ENCODE measurements around the gene SLC25A29.

The SLC25A29 gene

DNA sequence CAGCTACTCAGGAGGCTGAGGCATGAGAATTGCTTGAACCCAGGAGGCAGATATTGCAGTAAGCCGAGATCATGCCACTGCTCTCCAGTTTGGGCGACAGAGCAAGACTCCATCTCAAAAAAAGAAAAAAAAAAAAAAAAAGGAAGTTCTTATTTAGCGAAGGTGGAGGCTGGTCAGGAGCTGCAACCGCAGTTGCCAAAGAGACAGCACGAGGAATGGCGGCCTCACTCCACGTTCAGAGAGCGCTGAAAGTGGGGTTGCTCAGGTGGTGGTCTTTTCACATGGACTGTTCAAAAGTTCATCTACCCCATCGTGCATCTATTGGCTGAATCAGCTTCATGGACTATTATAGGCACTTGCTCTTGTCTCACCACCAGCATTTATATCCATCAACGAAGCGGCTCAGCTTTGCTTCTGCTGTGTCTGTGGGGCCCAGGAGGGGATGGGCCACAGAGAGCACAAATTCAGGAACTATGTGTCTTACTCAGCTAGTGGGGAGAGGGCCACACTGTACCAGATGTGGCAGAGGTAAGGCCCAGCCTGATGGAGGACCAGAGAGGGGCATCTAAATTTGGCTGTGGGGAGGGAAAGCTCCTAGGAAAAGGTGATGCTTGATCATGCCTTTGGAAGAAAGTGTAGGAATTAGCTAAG is 44.2 kb upstream of the SLC25A29 start:
- TF ChIP-seq ZNF221 (tag by site-specific recombination; IDR thresholded peaks at IDR 0.05; ENCODE audit: borderline replicate concordance) (no peak), ZNF157 (tag by site-specific recombination; IDR thresholded peaks at IDR 0.05) (no peak), RBAK (tag by site-specific recombination; IDR thresholded peaks at IDR 0.05) (no peak), ZIC2 (tag by site-specific recombination; IDR thresholded peaks at IDR 0.05) (no peak), YY1 (tag by site-specific recombination; IDR thresholded peaks at IDR 0.05) (no peak), ZNF670 (tag by site-specific recombination; IDR thresholded peaks at IDR 0.05; ENCODE audit: low read depth) (no peak), ZBTB8A (tag by site-specific recombination; IDR thresholded peaks at IDR 0.05) (no peak), ZBTB44 (tag by site-specific recombination; IDR thresholded peaks at IDR 0.05) (no peak), ZNF529 (tag by site-specific recombination; IDR thresholded peaks at IDR 0.05; ENCODE audit: insufficient replicate concordance) (no peak), ZNF473 (tag by site-specific recombination; IDR thresholded peaks at IDR 0.05) (no peak), PRDM2 (tag by site-specific recombination; IDR thresholded peaks at IDR 0.05; ENCODE audit: borderline replicate concordance) (no peak)
- TF ChIP-seq, protein P1, sequence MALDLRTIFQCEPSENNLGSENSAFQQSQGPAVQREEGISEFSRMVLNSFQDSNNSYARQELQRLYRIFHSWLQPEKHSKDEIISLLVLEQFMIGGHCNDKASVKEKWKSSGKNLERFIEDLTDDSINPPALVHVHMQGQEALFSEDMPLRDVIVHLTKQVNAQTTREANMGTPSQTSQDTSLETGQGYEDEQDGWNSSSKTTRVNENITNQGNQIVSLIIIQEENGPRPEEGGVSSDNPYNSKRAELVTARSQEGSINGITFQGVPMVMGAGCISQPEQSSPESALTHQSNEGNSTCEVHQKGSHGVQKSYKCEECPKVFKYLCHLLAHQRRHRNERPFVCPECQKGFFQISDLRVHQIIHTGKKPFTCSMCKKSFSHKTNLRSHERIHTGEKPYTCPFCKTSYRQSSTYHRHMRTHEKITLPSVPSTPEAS (tag by site-specific recombination; IDR thresholded peaks at IDR 0.05): no peak
- TF ChIP-seq, protein P2, sequence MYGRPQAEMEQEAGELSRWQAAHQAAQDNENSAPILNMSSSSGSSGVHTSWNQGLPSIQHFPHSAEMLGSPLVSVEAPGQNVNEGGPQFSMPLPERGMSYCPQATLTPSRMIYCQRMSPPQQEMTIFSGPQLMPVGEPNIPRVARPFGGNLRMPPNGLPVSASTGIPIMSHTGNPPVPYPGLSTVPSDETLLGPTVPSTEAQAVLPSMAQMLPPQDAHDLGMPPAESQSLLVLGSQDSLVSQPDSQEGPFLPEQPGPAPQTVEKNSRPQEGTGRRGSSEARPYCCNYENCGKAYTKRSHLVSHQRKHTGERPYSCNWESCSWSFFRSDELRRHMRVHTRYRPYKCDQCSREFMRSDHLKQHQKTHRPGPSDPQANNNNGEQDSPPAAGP (tag by site-specific recombination; IDR thresholded peaks at IDR 0.05): no peak
- Histone ChIP-seq H3K36me3 (ENCODE audit: control insufficient read depth in 2 of 2, insufficient read depth in 1 of 2, low read length in 2 of 2) (peaks cover 8 to 77% of the 10 kb centered on the region in 2 experiments), H3K27ac (ENCODE audit: extremely low read depth, low read depth, low read length) (no peak overlapping the region), H3K9me3 (ENCODE audit: control insufficient read depth, insufficient read depth, low read depth, low read length) (no peaks in the 10 kb centered on the region), H3K4me1 (ENCODE audit: control insufficient read depth, insufficient read depth, low read length) (no peaks in the 10 kb centered on the region), H3K4me3 (ENCODE audit: low read depth, low read length) (no peak overlapping the region)
- POLR2A ChIA-PET: no interaction called here
- CTCF ChIA-PET: interaction anchor here (0.9 kb wide), 1 partner anchor 27 kb away, joined by 3 read pairs; no protein-coding TSS in a partner anchor
